GM12865 (cell line): ENCODE results near the gene UBE3C.
"Not testable (repeated sequence)": the region's sequence is repeated elsewhere in the genome, so short reads cannot be mapped to it uniquely, and the experiment has no call there.

Source experiments
- DNase-seq: peaks from one replicate; pipeline ENCODE4 v3.0.0; 2010; ENCODE audit warnings: low read depth
- H3K4me3 ChIP-seq: 2 replicates; pipeline ENCODE4 v1.5.1; 2011; ENCODE audit warnings: mild to moderate bottlenecking, low read depth, low read length, control low read depth
- CTCF ChIP-seq: IDR thresholded peaks from 2 replicates; pipeline ENCODE4 v1.5.1; 2011; ENCODE audit warnings: low read length, control low read depth, low read depth, inconsistent platforms; ENCODE audit not compliant: insufficient read depth; ENCODE audit errors: missing control alignments

UBE3C gene

GRCh38 chr7:157248659-157249058 lies 109.9 kb downstream of the UBE3C start:
- no peak overlapping the region for H3K4me3 ChIP-seq
- DNase-seq, result no peak
- no peak for TF ChIP-seq CTCF

GRCh38 chr7:157250605-157251228 lies 112.0 kb downstream of the UBE3C start:
- DNase-seq, result peak; percentile 74
- H3K4me3 ChIP-seq, result no peak overlapping the region
- peak; percentile 74 for TF ChIP-seq CTCF

GRCh38 chr7:157251817-157252216 lies 113.1 kb downstream of the UBE3C start:
- DNase-seq, H3K4me3 ChIP-seq: not testable (repeated sequence)

GRCh38 chr7:157253850-157254249 lies 115.1 kb downstream of the UBE3C start:
- H3K4me3 ChIP-seq, result no peak overlapping the region
- TF ChIP-seq CTCF, result no peak
- DNase-seq, result no peak

GRCh38 chr7:157254781-157255180 lies 116.1 kb downstream of the UBE3C start:
- not testable (repeated sequence) for DNase-seq, H3K4me3 ChIP-seq

GRCh38 chr7:157255201-157255606 lies 116.5 kb downstream of the UBE3C start:
- TF ChIP-seq CTCF, result no peak
- no peak for DNase-seq
- H3K4me3 ChIP-seq, result no peak overlapping the region

- DNase-seq, result no peak
- no peak overlapping the region for H3K4me3 ChIP-seq
- no peak for TF ChIP-seq CTCF
Measured at GRCh38 chr7:157263156-157263555, 124.4 kb downstream of the UBE3C start.

- TF ChIP-seq CTCF, result no peak
- no peak for DNase-seq
- H3K4me3 ChIP-seq, result no peak overlapping the region
Measured at GRCh38 chr7:157265051-157265450, 126.3 kb downstream of the UBE3C start.
